ENCODE measurements around the gene STIMATE.

- TF ChIP-seq CTCF (IDR thresholded peaks at IDR 0.05), result no peak
- no peak for TF ChIP-seq ZFX (IDR thresholded peaks at IDR 0.05; ENCODE audit: borderline replicate concordance)
Measured at GRCh38 chr3:52801839-52802238, 95.5 kb downstream of the STIMATE start.

Data from 22Rv1 (cell line).